ENCODE measurements around the gene EVC.

EVC gene

GRCh38 chr4:5707366-5707765, 3.6 kb upstream of the EVC start:
- no peak for DNase-seq (ENCODE audit: low read depth)
- no peak for TF ChIP-seq CTCF (IDR thresholded peaks at IDR 0.05; ENCODE audit: low read depth, low read length, missing control alignments)

GRCh38 chr4:5707778-5708448, 3.1 kb upstream of the EVC start:
- DNase-seq (ENCODE audit: low read depth), result no peak
- peak overlapping the region; percentile 61 for H3K4me3 ChIP-seq (ENCODE audit: low read depth, low read length)
- no peak for TF ChIP-seq CTCF (IDR thresholded peaks at IDR 0.05; ENCODE audit: low read depth, low read length, missing control alignments)

More at GRCh38 chr4:5707366-5707765, 3.6 kb upstream of the EVC start:
- H3K4me3 ChIP-seq (ENCODE audit: low read depth, low read length), result peak overlapping the region; percentile 61

- DNase-seq (ENCODE audit: low read depth), result no peak
- H3K4me3 ChIP-seq (ENCODE audit: low read depth, low read length), result peak within 1 kb of the TSS; percentile 61
- TF ChIP-seq CTCF (IDR thresholded peaks at IDR 0.05; ENCODE audit: low read depth, low read length, missing control alignments), result no peak
These were observed 2.4 kb upstream of the EVC start, which contains the start of gene EVC2 for GRCh38 chr4:5708449-5709206. TSS of gene EVC2 (minus strand) at chr4:5708559. CDS start at chr4:5708513, 46 bp downstream.

- DNase-seq (ENCODE audit: low read depth), result no peak
- no peak for TF ChIP-seq CTCF (IDR thresholded peaks at IDR 0.05; ENCODE audit: low read depth, low read length, missing control alignments)
- peak overlapping the region; percentile 61 for H3K4me3 ChIP-seq (ENCODE audit: low read depth, low read length)
These were observed 1.8 kb upstream of the EVC start for GRCh38 chr4:5709207-5709575.

GRCh38 chr4:5710065-5710960, 688 bp upstream of the EVC start:
- TF ChIP-seq CTCF (IDR thresholded peaks at IDR 0.05; ENCODE audit: low read depth, low read length, missing control alignments), result peak; percentile 65
- no peak for DNase-seq (ENCODE audit: low read depth)
- H3K4me3 ChIP-seq (ENCODE audit: low read depth, low read length), result peak overlapping the region; percentile 67

- no peak for TF ChIP-seq CTCF (IDR thresholded peaks at IDR 0.05; ENCODE audit: low read depth, low read length, missing control alignments)
- DNase-seq (ENCODE audit: low read depth), result no peak
- H3K4me3 ChIP-seq (ENCODE audit: low read depth, low read length), result peak overlapping the region; percentile 67
These were observed 631 bp downstream of the EVC start for GRCh38 chr4:5711479-5712184.
